Endothelial cell of umbilical vein (primary cell): Measurements from ENCODE around the gene PTGES2. TPM values are rescaled to one million over a fixed set of nuclear protein-coding genes. Genes with fewer than 3 reads are reported as not detected.

Experiments used
- BruUV-seq: library from RNA; stranded (reverse); fragments of 400-500 nt; replicated peaks from 2 replicates; lab custom pipeline; 2021; lab: Mats Ljungman, UMichigan
- CTCF ChIA-PET: fragments of 300-600, 350-600 bp; sonication (Branson Sonifier 250); formaldehyde crosslinking; loops from one replicate; lab custom pipeline; 2021; ENCODE audit warnings: antibody characterized with exemption, inconsistent platforms; lab: Charles Lee
- POLR2A ChIA-PET: fragments of 300-600, 350-600 bp; sonication (Branson Sonifier 250); formaldehyde crosslinking; loops from one replicate; lab custom pipeline; 2021; ENCODE audit warnings: antibody characterized with exemption, inconsistent platforms; lab: Charles Lee
- DNase-seq: peaks from one replicate; pipeline ENCODE4 v3.0.0-alpha.2; 2011; ENCODE audit warnings: low read depth, low spot score
- FAIRE-seq: peaks from 2 replicates; lab custom pipeline; 2011; peaks lifted over from hg19 to GRCh38; lab: Jason Lieb, UNC
- H2AFZ ChIP-seq: 2 replicates; pipeline ENCODE4 v1.6.0; 2012; ENCODE audit warnings: low read depth, low read length, control low read depth, inconsistent platforms
- H3K27ac ChIP-seq: 2 replicates; pipeline ENCODE4 v1.5.1; 2011; ENCODE audit warnings: low read depth, mild to moderate bottlenecking, control low read depth, low read length, moderate library complexity; ENCODE audit not compliant: insufficient read depth
- H3K27me3 ChIP-seq, 2 experiments: 2 replicates each; pipeline versions ENCODE4 v1.6.0 to v1.6.1; 2011; ENCODE audit warnings: low read length in 2 of 2, mixed read lengths in 1 of 2; ENCODE audit not compliant: control insufficient read depth in 2 of 2, insufficient read depth in 2 of 2
- H3K36me3 ChIP-seq, 2 experiments: 2 replicates in 1 of 2; 3 replicates in 1 of 2; pipeline ENCODE4 v1.5.1; 2011; ENCODE audit warnings: low read length in 2 of 2, mild to moderate bottlenecking in 1 of 2, moderate library complexity in 1 of 2; ENCODE audit not compliant: control insufficient read depth in 2 of 2, insufficient read depth in 2 of 2; ENCODE audit errors: extremely low read depth in 1 of 2
- H3K4me1 ChIP-seq: 3 replicates; pipeline ENCODE4 v1.5.1; 2011; ENCODE audit warnings: mild to moderate bottlenecking, low read length; ENCODE audit not compliant: control insufficient read depth, insufficient read depth; ENCODE audit errors: extremely low read depth
- H3K4me2 ChIP-seq: 2 replicates; pipeline ENCODE4 v1.6.1; 2011; ENCODE audit warnings: low read length, control low read depth, mixed read lengths; ENCODE audit not compliant: insufficient read depth
- H3K4me3 ChIP-seq, 3 experiments: fragments of 200-600 bp in 1 of 3; sonication (generic), shearing (Covaris generic) in 1 of 3; replicated peaks in 1 of 3; 2 replicates each; pipeline ENCODE4 v1.5.1; 2011 to 2016; ENCODE audit warnings: control low read depth in 3 of 3, low read length in 3 of 3, mild to moderate bottlenecking in 2 of 3, inconsistent platforms in 1 of 3, low read depth in 1 of 3, moderate library complexity in 1 of 3; ENCODE audit not compliant: insufficient read depth in 1 of 3
- H3K79me2 ChIP-seq: 2 replicates; pipeline ENCODE4 v1.6.0; 2012; ENCODE audit warnings: low read length, inconsistent platforms; ENCODE audit not compliant: control insufficient read depth, insufficient read depth
- H3K9ac ChIP-seq: replicated peaks from 2 replicates; pipeline ENCODE3; 2011; ENCODE audit warnings: low read length, control low read depth; ENCODE audit not compliant: insufficient read depth; ENCODE audit errors: extremely low read depth
- H3K9me1 ChIP-seq: replicated peaks from 3 replicates; pipeline ENCODE4 v1.6.0; 2011; ENCODE audit warnings: mild to moderate bottlenecking, low read length; ENCODE audit not compliant: control insufficient read depth, insufficient read depth; ENCODE audit errors: extremely low read depth
- H3K9me3 ChIP-seq: replicated peaks from 2 replicates; pipeline ENCODE4 v1.5.1; 2012; ENCODE audit warnings: low read length, inconsistent platforms; ENCODE audit not compliant: control insufficient read depth, insufficient read depth
- H4K20me1 ChIP-seq: replicated peaks from 2 replicates; pipeline ENCODE3; 2011; ENCODE audit warnings: mild to moderate bottlenecking, low read length; ENCODE audit not compliant: control insufficient read depth, insufficient read depth; ENCODE audit errors: extremely low read depth
- EZH2 ChIP-seq: IDR thresholded peaks from 2 replicates; pipeline ENCODE4 v1.6.1; 2012; ENCODE audit warnings: borderline replicate concordance, low read depth, mild to moderate bottlenecking, moderate library complexity, low read length, inconsistent platforms; ENCODE audit not compliant: severe bottlenecking
- FOS ChIP-seq: IDR thresholded peaks from 2 replicates; pipeline ENCODE4 v1.6.1; 2011; ENCODE audit warnings: mild to moderate bottlenecking, low read length, moderate library complexity, borderline replicate concordance; ENCODE audit not compliant: insufficient read depth
- GATA2 ChIP-seq: IDR thresholded peaks from 2 replicates; pipeline ENCODE4 v1.7.0; 2011; ENCODE audit warnings: low read depth, mild to moderate bottlenecking, moderate library complexity, mixed read lengths, low read length; ENCODE audit not compliant: insufficient read length, insufficient read depth
- JUN ChIP-seq: IDR thresholded peaks from 2 replicates; pipeline ENCODE4 v1.6.1; 2011; ENCODE audit warnings: borderline replicate concordance, low read depth; ENCODE audit not compliant: insufficient read length, insufficient read depth
- MYC ChIP-seq: IDR thresholded peaks from one replicate; pipeline ENCODE4 v1.6.1; 2011; ENCODE audit warnings: mild to moderate bottlenecking, low read depth, low read length
- POLR2A ChIP-seq: IDR thresholded peaks from 2 replicates; pipeline ENCODE4 v1.6.1; 2012; ENCODE audit warnings: low read depth, mild to moderate bottlenecking, control low read depth, low read length
- POLR2AphosphoS5 ChIP-seq: IDR thresholded peaks from 2 replicates; pipeline ENCODE4 v1.6.1; 2012; ENCODE audit warnings: low read depth, mild to moderate bottlenecking, control low read depth, low read length, moderate library complexity; ENCODE audit not compliant: insufficient read depth
- dilution Hi-C: fragments of 300-500 bp; cut with MboI; formaldehyde crosslinking; loops from one replicate; pipeline ENCODE4 v1.15.0; 2019; ENCODE audit warnings: low sequenced_read_pairs; ENCODE audit not compliant: extremely low pct_ligation_motif_present
- intact Hi-C: fragments of 100-400 bp; cut with micrococcal nuclease; formaldehyde crosslinking; loops from one replicate; pipeline ENCODE4 v1.10.0; 2022
- polyA plus RNA-seq, 4 experiments: library from polyadenylated mRNA; depleted of rRNA in 3 of 4; stranded (reverse) in 3 of 4; unstranded in 1 of 4; fragments of >200 nt; gene quantifications; 2 replicates each; pipeline versions ENCODE4 v1.2.1 to v1.2.3, GENCODE V29; 2011 to 2012; ENCODE audit warnings: missing spikeins in 1 of 4
- total RNA-seq: library from RNA; stranded (reverse); gene quantifications from 2 replicates; pipeline ENCODE4 v1.2.3, GENCODE V29; 2021
- TF ChIP-seq, protein P1 (sequence below), 2 donors: IDR thresholded peaks; 1 replicate in 1 of 2; 2 replicates in 1 of 2; pipeline ENCODE4 v1.5.1; 2011; ENCODE audit warnings: low read length in 2 of 2, mild to moderate bottlenecking in 2 of 2, moderate library complexity in 2 of 2, control low read depth in 1 of 2, inconsistent platforms in 1 of 2, low read depth in 1 of 2; ENCODE audit not compliant: insufficient read depth in 1 of 2; ENCODE audit errors: extremely low read depth in 1 of 2
- TF ChIP-seq, protein P2 (sequence below): IDR thresholded peaks from 2 replicates; pipeline ENCODE4 v1.6.1; 2011; ENCODE audit not compliant: insufficient read depth, insufficient read length

PTGES2 gene
- total and polyA plus RNA-seq, 2 donors (not counting 3 experiments of a cell fraction or from before 2014, with no cell fraction given) = 64.2 to 69.9 TPM

DNA sequence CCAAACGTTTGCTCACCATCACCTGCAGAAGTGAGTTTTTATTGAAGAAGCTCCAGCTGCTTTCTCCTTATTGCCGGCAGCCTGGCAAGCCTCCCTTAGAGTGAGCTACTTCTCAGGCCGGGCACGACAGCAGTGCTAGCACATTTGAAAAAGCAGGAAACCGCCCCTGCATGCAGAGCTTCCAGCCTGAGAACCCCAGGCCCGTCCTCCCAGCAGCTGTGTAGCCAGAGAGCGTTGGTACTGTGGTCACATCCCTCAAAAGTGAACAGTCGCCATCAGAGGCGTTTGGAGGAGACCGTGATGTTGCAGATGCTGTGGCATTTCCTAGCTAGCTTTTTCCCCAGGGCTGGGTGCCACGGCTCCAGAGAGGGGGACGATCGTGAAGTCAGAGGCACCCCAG lies 36.0 kb downstream of the PTGES2 start:
- Histone ChIP-seq H3K4me2 (no peak overlapping the region), H3K36me3 (no peaks in the 10 kb centered on the region), H2AFZ (no peak overlapping the region), H3K9ac (no peak overlapping the region), H3K4me3 (no peak overlapping the region), H3K9me1 (no peaks in the 10 kb centered on the region), H4K20me1 (no peaks in the 10 kb centered on the region), H3K79me2 (peaks cover 29% of the 10 kb centered on the region), H3K27ac (no peak overlapping the region), H3K9me3 (no peaks in the 10 kb centered on the region), H3K27me3 (no peaks in the 10 kb centered on the region), H3K4me1 (peaks cover 26% of the 10 kb centered on the region)
- FAIRE-seq (no peak), DNase-seq (no peak)
- POLR2A ChIA-PET = interaction anchor here (0.6 to 0.8 kb wide), 2 partner anchors 8 to 477 kb away, joined by 3 to 4 read pairs; no protein-coding TSS in a partner anchor
- TF ChIP-seq POLR2AphosphoS5 (no peak), POLR2A (no peak), FOS (no peak), GATA2 (no peak), MYC (no peak), EZH2 (no peak), JUN (no peak)
- TF ChIP-seq, protein P1, sequence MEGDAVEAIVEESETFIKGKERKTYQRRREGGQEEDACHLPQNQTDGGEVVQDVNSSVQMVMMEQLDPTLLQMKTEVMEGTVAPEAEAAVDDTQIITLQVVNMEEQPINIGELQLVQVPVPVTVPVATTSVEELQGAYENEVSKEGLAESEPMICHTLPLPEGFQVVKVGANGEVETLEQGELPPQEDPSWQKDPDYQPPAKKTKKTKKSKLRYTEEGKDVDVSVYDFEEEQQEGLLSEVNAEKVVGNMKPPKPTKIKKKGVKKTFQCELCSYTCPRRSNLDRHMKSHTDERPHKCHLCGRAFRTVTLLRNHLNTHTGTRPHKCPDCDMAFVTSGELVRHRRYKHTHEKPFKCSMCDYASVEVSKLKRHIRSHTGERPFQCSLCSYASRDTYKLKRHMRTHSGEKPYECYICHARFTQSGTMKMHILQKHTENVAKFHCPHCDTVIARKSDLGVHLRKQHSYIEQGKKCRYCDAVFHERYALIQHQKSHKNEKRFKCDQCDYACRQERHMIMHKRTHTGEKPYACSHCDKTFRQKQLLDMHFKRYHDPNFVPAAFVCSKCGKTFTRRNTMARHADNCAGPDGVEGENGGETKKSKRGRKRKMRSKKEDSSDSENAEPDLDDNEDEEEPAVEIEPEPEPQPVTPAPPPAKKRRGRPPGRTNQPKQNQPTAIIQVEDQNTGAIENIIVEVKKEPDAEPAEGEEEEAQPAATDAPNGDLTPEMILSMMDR (IDR thresholded peaks at IDR 0.05; ENCODE audit: extremely low read depth in 1 of 2, insufficient read depth in 1 of 2, low read depth in 1 of 2, low read length in 2 of 2) = no peak
- TF ChIP-seq, protein P2, sequence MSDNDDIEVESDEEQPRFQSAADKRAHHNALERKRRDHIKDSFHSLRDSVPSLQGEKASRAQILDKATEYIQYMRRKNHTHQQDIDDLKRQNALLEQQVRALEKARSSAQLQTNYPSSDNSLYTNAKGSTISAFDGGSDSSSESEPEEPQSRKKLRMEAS = no peak
- CTCF ChIA-PET = interaction anchor here (0.9 to 4.9 kb wide), 7 partner anchors 11 to 148 kb away, joined by 3 to 55 read pairs (median 5); partner anchors contain the start of genes NAIF1 and SLC25A25
- no TSS peak for BruUV-seq
- intact Hi-C loops (no loop called here), dilution Hi-C loops (no loop called here)
